Activated B cell treated with CpG ODN at 0.5 μM for 24 hours (primary cell): Measurements from ENCODE around the gene EMILIN1. TPM values are rescaled to one million over a fixed set of nuclear protein-coding genes. Genes with fewer than 3 reads are reported as not detected.
A peak's percentile ranks its signal among the peaks of the same experiment; 100 is the strongest.

Experiments used
- ATAC-seq: fragments of 200-7000 bp; cut with Tn5 transposase; one replicate; pipeline ENCODE4 v1.10.0; 2021; ENCODE audit warnings: low read depth, mild to moderate bottlenecking, moderate library complexity
- CTCF ChIA-PET: fragments of 350-600 bp; sonication (Branson Sonifier 250); formaldehyde crosslinking; loops from one replicate; lab custom pipeline; 2021; ENCODE audit warnings: antibody characterized with exemption; lab: Charles Lee
- POLR2A ChIA-PET: fragments of 350-600 bp; sonication (Branson Sonifier 250); formaldehyde crosslinking; loops from one replicate; lab custom pipeline; 2021; ENCODE audit warnings: antibody characterized with exemption; lab: Charles Lee
- DNase-seq: peaks from one replicate; pipeline ENCODE4 v3.0.0; 2022
- H3K27ac Mint-ChIP-seq: one replicate; pipeline ENCODE4 v1.8.0; 2020; ENCODE audit warnings: mixed read lengths
- H3K27me3 Mint-ChIP-seq: one replicate; pipeline ENCODE4 v1.8.0; 2021; ENCODE audit warnings: mixed read lengths
- H3K36me3 Mint-ChIP-seq: one replicate; pipeline ENCODE4 v1.8.0; 2021; ENCODE audit warnings: low read depth, mixed read lengths
- H3K4me1 Mint-ChIP-seq: one replicate; pipeline ENCODE4 v1.8.0; 2021; ENCODE audit warnings: mixed read lengths
- H3K4me3 Mint-ChIP-seq: one replicate; pipeline ENCODE4 v1.8.0; 2020; ENCODE audit warnings: mild to moderate bottlenecking, mixed read lengths
- H3K9me3 Mint-ChIP-seq: one replicate; pipeline ENCODE4 v1.8.0; 2020; ENCODE audit warnings: mixed read lengths
- intact Hi-C: fragments of 100-400 bp; cut with micrococcal nuclease; formaldehyde crosslinking; loops from one replicate; pipeline ENCODE4 v1.15.1; 2024
- total RNA-seq: library from RNA; stranded (reverse); gene quantifications from 2 replicates; pipeline ENCODE4 v1.2.3, GENCODE V29; 2022
- TF ChIP-seq, protein P1 (sequence below): fragments of 200-600 bp; IDR thresholded peaks from one replicate; pipeline ENCODE4 v1.8.0; 2022; ENCODE audit warnings: antibody characterized with exemption, mild to moderate bottlenecking

The EMILIN1 gene
- total RNA-seq, 1 donor from 2014 or later, result 0.69 TPM

DNA sequence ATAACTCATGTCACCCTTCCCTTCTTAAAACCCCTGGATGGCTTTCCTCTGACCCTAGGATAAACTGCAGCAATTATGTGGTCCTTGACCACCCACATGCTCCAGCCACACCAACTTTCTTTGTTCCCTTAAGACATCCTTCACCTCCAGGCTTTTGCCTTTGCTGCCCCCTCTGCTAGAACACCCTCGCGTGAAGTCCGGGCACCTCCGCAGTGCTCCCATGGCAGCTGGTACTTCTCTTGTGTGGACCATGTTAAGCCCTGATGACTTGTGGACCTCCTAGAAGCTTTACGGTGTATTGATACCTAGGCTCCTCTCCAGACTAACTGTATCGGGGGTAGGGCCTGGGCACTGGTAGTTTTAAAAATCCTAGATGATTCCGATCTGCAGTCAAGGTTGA lies 44.4 kb downstream of the EMILIN1 start:
- no peak for DNase-seq
- peaks cover 27% of the 10 kb centered on the region for H3K27me3 Mint-ChIP-seq
- TF ChIP-seq, protein P1, sequence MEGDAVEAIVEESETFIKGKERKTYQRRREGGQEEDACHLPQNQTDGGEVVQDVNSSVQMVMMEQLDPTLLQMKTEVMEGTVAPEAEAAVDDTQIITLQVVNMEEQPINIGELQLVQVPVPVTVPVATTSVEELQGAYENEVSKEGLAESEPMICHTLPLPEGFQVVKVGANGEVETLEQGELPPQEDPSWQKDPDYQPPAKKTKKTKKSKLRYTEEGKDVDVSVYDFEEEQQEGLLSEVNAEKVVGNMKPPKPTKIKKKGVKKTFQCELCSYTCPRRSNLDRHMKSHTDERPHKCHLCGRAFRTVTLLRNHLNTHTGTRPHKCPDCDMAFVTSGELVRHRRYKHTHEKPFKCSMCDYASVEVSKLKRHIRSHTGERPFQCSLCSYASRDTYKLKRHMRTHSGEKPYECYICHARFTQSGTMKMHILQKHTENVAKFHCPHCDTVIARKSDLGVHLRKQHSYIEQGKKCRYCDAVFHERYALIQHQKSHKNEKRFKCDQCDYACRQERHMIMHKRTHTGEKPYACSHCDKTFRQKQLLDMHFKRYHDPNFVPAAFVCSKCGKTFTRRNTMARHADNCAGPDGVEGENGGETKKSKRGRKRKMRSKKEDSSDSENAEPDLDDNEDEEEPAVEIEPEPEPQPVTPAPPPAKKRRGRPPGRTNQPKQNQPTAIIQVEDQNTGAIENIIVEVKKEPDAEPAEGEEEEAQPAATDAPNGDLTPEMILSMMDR, result no peak
- no peak for ATAC-seq
- peak overlapping the region; percentile 89 for H3K4me3 Mint-ChIP-seq
- H3K36me3 Mint-ChIP-seq, result no peaks in the 10 kb centered on the region
- H3K9me3 Mint-ChIP-seq, result no peaks in the 10 kb centered on the region
- peaks cover 19% of the 10 kb centered on the region for H3K4me1 Mint-ChIP-seq
- ChIA-PET POLR2A (interaction anchor here (0.8 to 3.5 kb wide), 5 partner anchors 9 to 150 kb away, joined by 3 to 32 read pairs (median 3); partner anchors contain the start of genes ATRAID, PREB and SLC5A6), CTCF (interaction anchor here (1.0 to 1.7 kb wide), 3 partner anchors 11 to 157 kb away, joined by 3 to 10 read pairs (median 9); partner anchors contain the start of gene PREB)
- intact Hi-C loops, result loop anchor here (1.0 kb wide), 2 partner anchors 12 to 95 kb away; partner anchors contain the start of genes CAD and PREB
- H3K27ac Mint-ChIP-seq, result peak overlapping the region; percentile 43

DNA sequence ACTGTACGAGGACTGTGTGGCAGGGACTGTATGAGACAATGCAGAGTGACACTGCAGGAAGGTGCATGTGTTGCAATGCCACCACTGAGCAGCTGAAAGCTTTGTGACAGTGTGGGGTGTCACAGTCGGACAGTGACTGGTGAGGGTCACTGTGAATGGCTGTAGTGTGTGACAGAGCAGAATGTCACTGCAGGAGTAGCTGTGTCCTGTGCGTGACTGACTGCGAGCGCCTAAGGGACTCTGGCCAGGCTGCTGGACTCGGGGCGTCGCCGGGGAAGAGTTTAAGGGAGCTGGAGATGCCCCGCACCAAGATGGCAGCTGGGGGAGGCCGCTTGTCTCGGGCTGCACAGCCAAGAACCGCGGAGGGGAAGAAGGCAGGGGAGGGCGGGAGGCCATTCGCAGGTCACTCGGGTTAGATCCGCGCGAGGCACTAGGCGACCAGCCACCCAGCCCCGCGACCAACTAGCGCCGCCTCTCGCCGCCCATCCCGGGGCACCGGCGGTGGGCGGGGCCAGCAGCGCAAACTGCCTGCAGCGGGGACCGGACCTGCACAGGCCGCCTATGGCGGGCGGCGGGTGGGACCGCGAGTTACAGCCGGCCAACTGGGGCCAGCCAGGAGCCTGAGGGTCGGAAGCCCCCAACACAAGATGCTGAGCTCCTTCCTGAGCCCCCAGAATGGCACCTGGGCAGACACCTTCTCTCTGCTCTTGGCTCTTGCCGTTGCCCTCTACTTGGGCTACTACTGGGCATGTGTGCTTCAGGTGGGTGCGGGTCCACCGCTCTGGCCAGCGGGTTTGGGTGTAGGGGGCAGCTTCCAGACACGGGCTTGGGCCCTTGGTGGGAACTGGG lies 45.1 kb downstream of the EMILIN1 start, which contains the start of gene ABHD1:
Gene ABHD1, plus strand, starts transcription at position 514 of the 849 bp plus-strand sequence. Its CDS starts 134 bp downstream, at position 648.
- ATAC-seq, result peak; percentile 89
- H3K27me3 Mint-ChIP-seq, result peaks cover 22% of the 10 kb centered on the region
- peaks cover 15% of the 10 kb centered on the region for H3K4me1 Mint-ChIP-seq
- ChIA-PET CTCF (interaction anchor here (1.0 to 1.7 kb wide), 3 partner anchors 11 to 156 kb away, joined by 3 to 10 read pairs (median 9); partner anchors contain the start of gene PREB), POLR2A (interaction anchor here (0.8 to 3.5 kb wide), 5 partner anchors 8 to 151 kb away, joined by 3 to 32 read pairs (median 3); partner anchors contain the start of genes ATRAID, PREB and SLC5A6)
- H3K36me3 Mint-ChIP-seq, result no peaks in the 10 kb centered on the region
- H3K9me3 Mint-ChIP-seq, result no peaks in the 10 kb centered on the region
- intact Hi-C loops, result loop anchor here (1.0 kb wide), 2 partner anchors 11 to 94 kb away; partner anchors contain the start of genes CAD and PREB
- peak within 1 kb of the TSS; percentile 89 for H3K4me3 Mint-ChIP-seq
- peak; percentile 69 for DNase-seq
- H3K27ac Mint-ChIP-seq, result peak within 1 kb of the TSS; percentile 43
- TF ChIP-seq, protein P1, result no peak

GRCh38 chr2:27125104-27125503 lies 46.7 kb downstream of the EMILIN1 start:
- peaks cover 11% of the 10 kb centered on the region for H3K27me3 Mint-ChIP-seq
- H3K4me1 Mint-ChIP-seq, result peaks cover 8% of the 10 kb centered on the region
- peaks cover 14% of the 10 kb centered on the region for H3K36me3 Mint-ChIP-seq
- H3K9me3 Mint-ChIP-seq, result no peaks in the 10 kb centered on the region
- no peak for ATAC-seq
- TF ChIP-seq, protein P1, result no peak
- H3K4me3 Mint-ChIP-seq, result no peak overlapping the region
- intact Hi-C loops, result no loop called here
- ChIA-PET POLR2A (interaction anchor here (3.5 kb wide), 1 partner anchor 9 kb away, joined by 32 read pairs; the partner anchor contains the start of gene PREB), CTCF (no interaction called here)
- H3K27ac Mint-ChIP-seq, result no peak overlapping the region
- DNase-seq, result no peak

DNA sequence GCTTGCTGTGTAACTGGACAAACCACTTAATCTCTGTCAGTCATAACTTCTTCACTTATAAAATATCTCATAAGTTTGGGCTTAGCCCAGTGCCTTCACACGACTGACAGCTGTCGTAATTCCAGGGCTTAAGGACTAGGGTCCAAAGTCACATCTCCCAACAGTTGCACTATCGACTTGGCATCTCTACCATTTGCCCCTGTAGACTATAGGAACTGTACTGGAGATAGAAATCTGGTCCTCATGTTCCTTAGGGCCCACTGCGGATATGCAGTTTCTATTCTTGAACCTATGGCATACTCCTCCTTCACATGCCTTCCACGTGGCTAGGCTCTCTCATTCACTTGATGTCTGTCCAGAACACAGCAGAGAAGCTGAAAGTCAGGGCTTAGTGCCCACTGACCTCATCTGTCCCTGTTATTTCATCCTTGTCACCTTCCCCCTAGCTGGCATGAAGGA lies 47.9 kb downstream of the EMILIN1 start:
- H3K4me1 Mint-ChIP-seq, result peaks cover 8% of the 10 kb centered on the region
- H3K27me3 Mint-ChIP-seq, result peaks cover 5% of the 10 kb centered on the region
- no peak overlapping the region for H3K4me3 Mint-ChIP-seq
- DNase-seq (no peak), ATAC-seq (no peak)
- ChIA-PET CTCF (no interaction called here), POLR2A (interaction anchor here (0.7 kb wide), 1 partner anchor 40 kb away, joined by 3 read pairs; the partner anchor contains the start of gene KHK)
- H3K27ac Mint-ChIP-seq, result no peak overlapping the region
- TF ChIP-seq, protein P1, result no peak
- peaks cover 24% of the 10 kb centered on the region for H3K36me3 Mint-ChIP-seq
- intact Hi-C loops, result no loop called here
- no peaks in the 10 kb centered on the region for H3K9me3 Mint-ChIP-seq
